ENCODE measurements around the gene PODXL2.
A peak's percentile ranks its signal among the peaks of the same experiment; 100 is the strongest.

PODXL2 gene

GRCh38 chr3:127606086-127606805 is 22.7 kb upstream of the PODXL2 start:
- DNase-seq = no peak

- no peak for DNase-seq
These were observed 21.9 kb upstream of the PODXL2 start for GRCh38 chr3:127606981-127607595.

- DNase-seq = no peak
These were observed 21.2 kb upstream of the PODXL2 start for GRCh38 chr3:127607675-127608361.

GRCh38 chr3:127608362-127608718 is 20.6 kb upstream of the PODXL2 start:
- DNase-seq = no peak

GRCh38 chr3:127610105-127610504 is 18.9 kb upstream of the PODXL2 start:
- DNase-seq = no peak

- DNase-seq = no peak
These were observed 17.7 kb upstream of the PODXL2 start for GRCh38 chr3:127611251-127611650.

GRCh38 chr3:127612966-127613365 is 16.0 kb upstream of the PODXL2 start:
- DNase-seq = no peak

- DNase-seq = no peak
These were observed 15.6 kb upstream of the PODXL2 start for GRCh38 chr3:127613406-127613805.

- no peak for DNase-seq
These were observed 13.9 kb upstream of the PODXL2 start for GRCh38 chr3:127614928-127615589.

- no peak for DNase-seq
These were observed 13.2 kb upstream of the PODXL2 start for GRCh38 chr3:127615631-127616305.

- DNase-seq = no peak
These were observed 12.0 kb upstream of the PODXL2 start for GRCh38 chr3:127616836-127617605.

GRCh38 chr3:127618891-127619290 is 10.1 kb upstream of the PODXL2 start:
- no peak for DNase-seq

GRCh38 chr3:127620637-127621375 is 8.2 kb upstream of the PODXL2 start:
- DNase-seq = no peak

- no peak for DNase-seq
These were observed 7.0 kb upstream of the PODXL2 start for GRCh38 chr3:127622031-127622430.

- DNase-seq = no peak
These were observed 6.0 kb upstream of the PODXL2 start for GRCh38 chr3:127622772-127623576.

- DNase-seq = no peak
These were observed 4.9 kb upstream of the PODXL2 start for GRCh38 chr3:127624063-127624462.

- no peak for DNase-seq
These were observed 3.2 kb upstream of the PODXL2 start for GRCh38 chr3:127625821-127626220.

- DNase-seq = no peak
These were observed 578 bp upstream of the PODXL2 start for GRCh38 chr3:127628426-127628787.

- peak; percentile 16 for DNase-seq
These were observed 750 bp downstream of the PODXL2 start for GRCh38 chr3:127629467-127630403.
